Osteocyte (in vitro differentiated cells): Measurements from ENCODE around the gene SLC30A5. TPM values are rescaled to one million over a fixed set of nuclear protein-coding genes. Genes with fewer than 3 reads are reported as not detected.

Experiments used
- DNase-seq: peaks from one replicate; pipeline ENCODE4 v3.0.0; 2021; ENCODE audit warnings: mixed read lengths; ENCODE audit not compliant: unreplicated experiment; ENCODE audit errors: extremely low spot score
- H3K27ac Mint-ChIP-seq: one replicate; pipeline ENCODE4 v1.8.0; 2021; ENCODE audit warnings: mild to moderate bottlenecking, mixed read lengths; ENCODE audit not compliant: unreplicated experiment
- H3K27me3 Mint-ChIP-seq: one replicate; pipeline ENCODE4 v1.8.0; 2021; ENCODE audit warnings: mixed read lengths; ENCODE audit not compliant: unreplicated experiment
- H3K36me3 Mint-ChIP-seq: one replicate; pipeline ENCODE4 v1.8.0; 2021; ENCODE audit warnings: mixed read lengths; ENCODE audit not compliant: unreplicated experiment
- H3K4me1 Mint-ChIP-seq: one replicate; pipeline ENCODE4 v1.8.0; 2021; ENCODE audit warnings: mixed read lengths; ENCODE audit not compliant: unreplicated experiment
- H3K4me3 Mint-ChIP-seq: one replicate; pipeline ENCODE4 v1.8.0; 2021; ENCODE audit warnings: mild to moderate bottlenecking, moderate library complexity, mixed read lengths; ENCODE audit not compliant: unreplicated experiment
- H3K9me3 Mint-ChIP-seq: one replicate; pipeline ENCODE4 v1.8.0; 2021; ENCODE audit warnings: mixed read lengths; ENCODE audit not compliant: unreplicated experiment
- total RNA-seq: library from RNA; stranded (reverse); gene quantifications from 2 replicates; pipeline ENCODE4 v1.2.1, GENCODE V29; 2021
- TF ChIP-seq, protein P1 (sequence below): fragments of 200-600 bp; sonication (generic); IDR thresholded peaks from 2 replicates; pipeline ENCODE4 v1.5.0; 2021; ENCODE audit warnings: antibody characterized with exemption, mild to moderate bottlenecking, moderate library complexity

SLC30A5 gene
- total RNA-seq, 1 donor from 2014 or later = 57.6 TPM

DNA sequence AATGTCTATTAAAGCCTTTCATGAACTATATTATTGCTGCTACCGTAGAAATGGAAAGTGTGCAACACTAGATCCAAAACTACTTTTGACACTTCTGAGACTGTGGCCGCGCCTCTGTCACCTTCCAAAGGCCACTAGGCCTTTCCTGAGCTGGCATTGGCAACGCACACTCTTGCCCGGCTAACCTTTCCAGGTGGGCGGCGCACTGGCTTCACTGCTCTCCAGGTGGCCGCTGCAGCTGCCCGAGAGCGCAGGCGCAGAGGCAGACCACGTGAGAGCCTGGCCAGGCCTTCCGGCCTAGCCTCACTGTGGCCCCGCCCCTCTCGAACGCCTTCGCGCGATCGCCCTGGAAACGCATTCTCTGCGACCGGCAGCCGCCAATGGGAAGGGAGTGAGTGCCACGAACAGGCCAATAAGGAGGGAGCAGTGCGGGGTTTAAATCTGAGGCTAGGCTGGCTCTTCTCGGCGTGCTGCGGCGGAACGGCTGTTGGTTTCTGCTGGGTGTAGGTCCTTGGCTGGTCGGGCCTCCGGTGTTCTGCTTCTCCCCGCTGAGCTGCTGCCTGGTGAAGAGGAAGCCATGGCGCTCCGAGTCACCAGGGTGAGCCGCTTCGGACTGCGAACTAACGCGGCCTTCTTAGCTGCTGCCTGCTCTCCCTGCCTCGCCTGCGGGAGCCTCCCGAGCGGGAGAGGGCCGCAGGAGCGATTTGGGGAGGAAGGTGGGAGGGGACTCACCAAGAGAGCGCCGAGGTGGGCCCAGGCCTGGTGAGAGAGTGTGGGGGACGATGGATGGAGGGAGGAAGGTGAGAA lies 73.1 kb downstream of the SLC30A5 start, which contains the start of gene CCNB1:
CCNB1 (plus strand) TSS at position 465 of the 807 bp plus-strand sequence; CDS start at position 578, 113 bp downstream.
- Mint-ChIP-seq H3K27me3 (no peaks in the 10 kb centered on the region), H3K4me1 (peaks cover 28% of the 10 kb centered on the region), H3K9me3 (no peaks in the 10 kb centered on the region), H3K36me3 (peaks cover 3% of the 10 kb centered on the region), H3K27ac (peak within 1 kb of the TSS; percentile 93), H3K4me3 (peak within 1 kb of the TSS; percentile 95)
- DNase-seq = peak; percentile 99
- TF ChIP-seq, protein P1, sequence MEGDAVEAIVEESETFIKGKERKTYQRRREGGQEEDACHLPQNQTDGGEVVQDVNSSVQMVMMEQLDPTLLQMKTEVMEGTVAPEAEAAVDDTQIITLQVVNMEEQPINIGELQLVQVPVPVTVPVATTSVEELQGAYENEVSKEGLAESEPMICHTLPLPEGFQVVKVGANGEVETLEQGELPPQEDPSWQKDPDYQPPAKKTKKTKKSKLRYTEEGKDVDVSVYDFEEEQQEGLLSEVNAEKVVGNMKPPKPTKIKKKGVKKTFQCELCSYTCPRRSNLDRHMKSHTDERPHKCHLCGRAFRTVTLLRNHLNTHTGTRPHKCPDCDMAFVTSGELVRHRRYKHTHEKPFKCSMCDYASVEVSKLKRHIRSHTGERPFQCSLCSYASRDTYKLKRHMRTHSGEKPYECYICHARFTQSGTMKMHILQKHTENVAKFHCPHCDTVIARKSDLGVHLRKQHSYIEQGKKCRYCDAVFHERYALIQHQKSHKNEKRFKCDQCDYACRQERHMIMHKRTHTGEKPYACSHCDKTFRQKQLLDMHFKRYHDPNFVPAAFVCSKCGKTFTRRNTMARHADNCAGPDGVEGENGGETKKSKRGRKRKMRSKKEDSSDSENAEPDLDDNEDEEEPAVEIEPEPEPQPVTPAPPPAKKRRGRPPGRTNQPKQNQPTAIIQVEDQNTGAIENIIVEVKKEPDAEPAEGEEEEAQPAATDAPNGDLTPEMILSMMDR = no peak

DNA sequence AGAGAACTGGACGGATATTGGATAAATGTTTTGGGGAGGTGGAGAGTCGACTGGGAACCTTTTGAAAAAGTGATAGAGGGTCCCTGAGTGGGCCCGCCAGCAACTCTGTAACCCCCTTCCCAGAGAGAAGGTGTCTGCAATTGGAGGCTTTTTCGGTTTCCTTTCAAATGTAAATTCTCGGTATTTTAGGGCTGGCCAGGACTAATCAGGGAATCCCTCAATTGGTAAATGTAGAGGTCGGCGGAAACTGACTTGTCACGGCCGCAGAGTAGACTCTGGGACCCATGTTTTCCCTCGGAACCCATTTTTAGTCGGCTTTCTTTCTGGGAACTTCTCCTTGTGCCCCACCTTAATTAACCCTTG lies 73.7 kb downstream of the SLC30A5 start:
- peak overlapping the region; percentile 93 for H3K27ac Mint-ChIP-seq

DNA sequence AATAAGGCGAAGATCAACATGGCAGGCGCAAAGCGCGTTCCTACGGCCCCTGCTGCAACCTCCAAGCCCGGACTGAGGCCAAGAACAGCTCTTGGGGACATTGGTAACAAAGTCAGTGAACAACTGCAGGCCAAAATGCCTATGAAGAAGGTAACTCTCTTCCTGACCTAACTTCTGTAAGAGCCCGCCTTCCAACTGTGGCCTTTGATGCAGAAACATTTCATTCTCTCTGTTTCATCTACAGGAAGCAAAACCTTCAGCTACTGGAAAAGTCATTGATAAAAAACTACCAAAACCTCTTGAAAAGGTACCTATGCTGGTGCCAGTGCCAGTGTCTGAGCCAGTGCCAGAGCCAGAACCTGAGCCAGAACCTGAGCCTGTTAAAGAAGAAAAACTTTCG lies 74.1 kb downstream of the SLC30A5 start:
- H3K27ac Mint-ChIP-seq = peak overlapping the region; percentile 93
- H3K36me3 Mint-ChIP-seq = peaks cover 4% of the 10 kb centered on the region
- peaks cover 28% of the 10 kb centered on the region for H3K4me1 Mint-ChIP-seq
- H3K4me3 Mint-ChIP-seq = peak overlapping the region; percentile 95
- no peak for DNase-seq
- H3K9me3 Mint-ChIP-seq = no peaks in the 10 kb centered on the region
- TF ChIP-seq, protein P1 = no peak
- H3K27me3 Mint-ChIP-seq = no peaks in the 10 kb centered on the region

More for the DNA sequence above, 73.7 kb downstream of the SLC30A5 start:
- TF ChIP-seq, protein P1 = no peak
- no peak for DNase-seq
- H3K9me3 Mint-ChIP-seq = no peaks in the 10 kb centered on the region
- peaks cover 28% of the 10 kb centered on the region for H3K4me1 Mint-ChIP-seq
- H3K27me3 Mint-ChIP-seq = no peaks in the 10 kb centered on the region
- H3K36me3 Mint-ChIP-seq = peaks cover 3% of the 10 kb centered on the region
- H3K4me3 Mint-ChIP-seq = peak overlapping the region; percentile 95

DNA sequence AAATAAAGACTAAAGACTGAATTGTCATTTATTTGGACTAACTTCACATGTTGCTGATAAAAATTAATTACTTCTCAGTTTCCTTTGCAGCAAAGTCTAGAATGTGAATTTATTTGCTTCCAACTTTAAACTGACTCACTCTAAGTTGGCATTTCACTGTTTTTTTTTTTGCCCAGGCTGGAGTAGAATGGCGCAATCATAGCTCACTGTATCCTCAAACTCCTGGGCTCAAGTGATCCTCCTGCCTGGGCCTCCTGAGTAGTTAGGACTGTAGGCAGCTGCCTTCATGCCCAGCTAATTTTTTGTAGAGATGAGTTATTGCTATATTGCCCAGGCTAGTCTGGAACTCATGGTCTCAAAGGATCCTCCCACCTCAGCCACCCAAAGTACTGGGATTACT lies 76.7 kb downstream of the SLC30A5 start:
- no peak for DNase-seq
- H3K9me3 Mint-ChIP-seq = no peaks in the 10 kb centered on the region
- H3K4me3 Mint-ChIP-seq = no peak overlapping the region
- TF ChIP-seq, protein P1 = no peak
- peaks cover 16% of the 10 kb centered on the region for H3K36me3 Mint-ChIP-seq
- no peaks in the 10 kb centered on the region for H3K27me3 Mint-ChIP-seq
- H3K4me1 Mint-ChIP-seq = peaks cover 28% of the 10 kb centered on the region
- no peak overlapping the region for H3K27ac Mint-ChIP-seq

DNA sequence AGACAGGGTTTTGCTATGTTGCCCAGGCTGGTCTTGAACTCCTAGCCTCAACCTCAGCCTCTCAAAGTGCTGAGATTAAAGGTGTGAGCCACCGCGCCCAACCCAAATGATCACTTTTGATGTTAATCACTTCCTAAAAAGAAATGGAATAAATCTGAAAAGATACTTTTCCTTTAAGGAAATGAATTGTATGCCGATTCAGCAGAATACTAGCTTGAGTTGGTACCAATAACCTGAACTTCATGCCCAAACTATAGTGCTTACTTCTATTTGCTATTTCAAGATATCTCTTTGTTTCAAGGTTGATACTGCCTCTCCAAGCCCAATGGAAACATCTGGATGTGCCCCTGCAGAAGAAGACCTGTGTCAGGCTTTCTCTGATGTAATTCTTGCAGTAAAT lies 77.2 kb downstream of the SLC30A5 start:
- Mint-ChIP-seq H3K4me1 (peaks cover 28% of the 10 kb centered on the region), H3K9me3 (no peaks in the 10 kb centered on the region), H3K4me3 (no peak overlapping the region), H3K36me3 (peaks cover 16% of the 10 kb centered on the region), H3K27me3 (no peaks in the 10 kb centered on the region), H3K27ac (no peak overlapping the region)
- no peak for DNase-seq
- TF ChIP-seq, protein P1 = no peak
